GM23248 (cell line): ENCODE results near the gene STX8.

ENCODE experiments used
- EZH2 ChIP-seq: fragments of 200-600 bp; sonication (generic); IDR thresholded peaks from 2 replicates; pipeline ENCODE4 v1.6.1; 2018; ENCODE audit warnings: antibody characterized with exemption, mild to moderate bottlenecking; ENCODE audit not compliant: insufficient read depth, poor library complexity, severe bottlenecking
- EZH2phosphoT487 ChIP-seq: fragments of 200-600 bp; sonication (generic); IDR thresholded peaks from 2 replicates; pipeline ENCODE4 v1.6.1; 2018; ENCODE audit warnings: antibody characterized with exemption, moderate library complexity, mild to moderate bottlenecking, low read depth; ENCODE audit not compliant: insufficient read depth

DNA sequence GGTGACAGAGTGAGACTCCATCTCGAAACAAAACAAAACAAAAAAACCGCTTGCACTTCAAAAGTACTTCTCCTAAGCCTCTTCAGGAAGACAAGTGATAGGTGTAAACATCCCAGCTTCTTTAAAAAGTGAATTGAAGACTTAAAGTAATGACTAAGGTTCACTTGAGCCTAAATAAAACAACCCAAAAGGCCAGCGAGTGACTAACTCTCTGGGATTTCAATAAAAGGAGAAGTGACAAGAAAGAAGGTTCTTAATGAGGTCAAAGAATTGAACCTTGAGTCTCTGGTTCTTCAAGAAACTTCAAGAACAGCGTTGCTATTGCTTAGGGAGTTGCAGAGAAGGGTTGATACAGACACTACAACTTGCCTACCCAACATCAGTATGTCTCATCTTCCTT, 42.2 kb downstream of the STX8 start:
- TF ChIP-seq EZH2phosphoT487 (no peak), EZH2 (no peak)
